Ovary (tissue), 10 donors: ENCODE measurements around the gene ERCC6L2. TPM values are rescaled to one million over a fixed set of nuclear protein-coding genes. Genes with fewer than 3 reads are reported as not detected.

ENCODE experiments used
- DNase-seq, 5 donors: peaks; one replicate each; pipeline ENCODE4 v3.0.0-alpha.2; 2019 to 2020
- H3K27ac ChIP-seq, 2 donors: fragments of 200-600 bp; one replicate each; pipeline versions ENCODE4 v1.5.1 to v1.8.0; 2019 to 2022
- H3K27me3 ChIP-seq: fragments of 200-600 bp; one replicate; pipeline ENCODE4 v1.8.0; 2022
- H3K36me3 ChIP-seq: fragments of 200-600 bp; sonication (generic); one replicate; pipeline ENCODE4 v1.5.1; 2019
- H3K4me1 ChIP-seq: one replicate; pipeline ENCODE4 v1.8.1; 2013; ENCODE audit warnings: mild to moderate bottlenecking, moderate library complexity; ENCODE audit not compliant: insufficient read depth
- H3K4me3 ChIP-seq: fragments of 200-600 bp; sonication (generic); one replicate; pipeline ENCODE4 v1.5.1; 2017
- H3K9me3 ChIP-seq, 2 donors: fragments of 200-600 bp in 1 of 2; sonication (generic) in 1 of 2; one replicate each; pipeline versions ENCODE4 v1.5.1 to v1.8.1; 2013 to 2019; ENCODE audit warnings: mild to moderate bottlenecking in 1 of 2, moderate library complexity in 1 of 2
- EP300 ChIP-seq: sonication (generic); formaldehyde crosslinking; IDR thresholded peaks from one replicate; pipeline ENCODE4 v1.6.1; 2017; ENCODE audit warnings: antibody characterized with exemption
- POLR2A ChIP-seq: fragments of 450-650 bp; IDR thresholded peaks from one replicate; pipeline ENCODE4 v1.6.1; 2017; ENCODE audit warnings: antibody characterized with exemption, mild to moderate bottlenecking, moderate library complexity
- WGBS, 3 donors: extraction: QIAGEN DNeasy Blood & Tissue Kit in 1 of 3; methylation state at CpG; one replicate each; pipeline versions ENCODE4 v1.1.5 to v1.1.7; 2013 to 2017; 5-methylcytosine and 5-hydroxymethylcytosine counted together
- intact Hi-C, 4 donors: fragments of 100-400 bp; cut with DNase I; formaldehyde crosslinking; loops; one replicate each; pipeline versions ENCODE4 v1.11.0 to v1.15.1; 2022 to 2023
- long read RNA-seq, 3 donors: library from polyadenylated mRNA in 2 of 3; unstranded in 2 of 3; transcript quantifications; one replicate each; pipeline ENCODE4 v2.0.0 and lab custom pipeline, GENCODE V29; 2021 to 2026
- polyA plus RNA-seq, 2 donors: library from polyadenylated mRNA; stranded (reverse); fragments of 200-250 nt in 1 of 2; fragments of 350-450 nt in 1 of 2; fragmentation: Illumina TruSeq in 1 of 2; extraction: RNeasy Lipid Tissue Mini Kit (QIAGEN cat#74804) in 1 of 2; gene quantifications; one replicate each; pipeline ENCODE4 v1.2.3, GENCODE V29; 2013 to 2014
- total RNA-seq, 7 donors: library from RNA; depleted of rRNA in 2 of 7; stranded (reverse); fragments of >200 nt in 2 of 7; fragmentation: NEBNext Ultra II Directional in 3 of 7; extraction: Animal tissue kit (Norgen Biotek cat#: 25700) in 3 of 7; gene quantifications; one replicate each; pipeline versions ENCODE4 v1.1.0 to v1.2.4, GENCODE V29; 2016 to 2023
- TF ChIP-seq, protein P1 (sequence below), 3 donors: fragments of 450-650 bp in 2 of 3; fragments of 200-600 bp in 1 of 3; IDR thresholded peaks; one replicate each; pipeline versions ENCODE4 v1.5.1 to v1.8.0; 2016 to 2022; ENCODE audit warnings: antibody characterized with exemption in 3 of 3, mild to moderate bottlenecking in 1 of 3
- donor health status: DM: no; HTN: no; CAD: no; lungs with moderate emphysema.
- donor health status: DM: no; HTN: no; CAD: no.
- donor health status: Bipolar disorder and iron deficiency.
- donor health status: DM: yes; HTN: yes; CAD: no.
- donor health status: DM: no; HTN: no; CAD: no.
- donor health status: DM: yes; HTN: yes; CAD: no.

ERCC6L2 gene
- total RNA-seq (10 to 100 TPM; 55.5 to 78.3 (median 60.5) TPM), polyA plus RNA-seq (10 to 100 TPM; 16.7 to 16.9 TPM)
- long read RNA-seq, donor 1, partial matches to known transcripts: 22 of 94 reads
- long read RNA-seq, donor 1, other reads (novel, unspliced or antisense): 72 of 94 reads
- long read RNA-seq, donor 2, partial matches to known transcripts: 5 of 5 reads
- long read RNA-seq, donor 2, other reads (novel, unspliced or antisense): 0 of 5 reads
- long read RNA-seq, donor 3, partial matches to known transcripts: 6 of 7 reads
- long read RNA-seq, donor 3, other reads (novel, unspliced or antisense): 0 of 7 reads

DNA sequence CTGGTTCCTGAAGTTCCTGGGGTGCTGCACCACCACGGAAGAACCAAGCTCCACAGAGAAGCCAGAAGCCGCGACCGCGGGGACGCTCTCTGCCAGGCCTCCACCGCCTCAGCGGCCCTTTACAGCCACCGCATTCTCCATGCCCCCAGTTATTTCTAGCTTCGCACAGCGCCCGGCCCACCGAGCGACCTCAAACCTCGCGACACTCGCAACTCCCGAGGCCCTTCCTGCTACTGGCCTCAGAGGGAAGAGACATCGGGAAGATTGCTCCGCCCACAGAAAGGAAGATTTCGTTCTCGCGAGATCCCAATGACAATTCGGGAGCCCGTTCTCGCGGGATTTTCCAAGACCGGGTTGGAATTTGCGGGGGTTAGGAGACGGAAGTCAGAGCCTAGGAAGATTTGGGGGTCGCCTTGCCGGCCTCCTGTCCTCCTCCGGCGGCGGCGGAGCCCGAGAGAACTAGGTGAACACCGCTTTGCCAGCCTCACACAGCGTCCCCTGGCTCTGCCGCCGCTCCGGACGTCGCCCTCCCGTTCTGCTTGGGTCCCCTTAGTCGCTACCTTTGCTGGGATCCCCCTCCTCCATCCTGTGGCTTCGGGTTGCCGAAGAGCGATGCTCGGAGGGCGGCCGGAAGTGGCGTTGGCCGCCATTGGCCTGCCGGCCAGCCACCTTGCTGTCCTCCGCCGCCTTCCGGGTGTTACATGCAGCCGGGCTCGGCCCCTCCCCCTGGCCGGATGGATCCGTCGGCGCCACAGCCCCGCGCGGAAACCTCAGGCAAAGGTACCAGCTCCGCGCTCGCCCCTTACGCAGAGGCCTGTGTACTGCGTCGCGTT, at the start of gene ERCC6L2:
ERCC6L2 (plus strand) TSS at position 387 of the 833 bp plus-strand sequence; CDS start at position 735, 348 bp downstream.
- WGBS, 3 donors: 0 to 1% (median 1%) methylated on average over 68 to 74 of the region's 74 CpGs
- TF ChIP-seq POLR2A (peak; percentile 61), EP300 (no peak)
- TF ChIP-seq, protein P1, sequence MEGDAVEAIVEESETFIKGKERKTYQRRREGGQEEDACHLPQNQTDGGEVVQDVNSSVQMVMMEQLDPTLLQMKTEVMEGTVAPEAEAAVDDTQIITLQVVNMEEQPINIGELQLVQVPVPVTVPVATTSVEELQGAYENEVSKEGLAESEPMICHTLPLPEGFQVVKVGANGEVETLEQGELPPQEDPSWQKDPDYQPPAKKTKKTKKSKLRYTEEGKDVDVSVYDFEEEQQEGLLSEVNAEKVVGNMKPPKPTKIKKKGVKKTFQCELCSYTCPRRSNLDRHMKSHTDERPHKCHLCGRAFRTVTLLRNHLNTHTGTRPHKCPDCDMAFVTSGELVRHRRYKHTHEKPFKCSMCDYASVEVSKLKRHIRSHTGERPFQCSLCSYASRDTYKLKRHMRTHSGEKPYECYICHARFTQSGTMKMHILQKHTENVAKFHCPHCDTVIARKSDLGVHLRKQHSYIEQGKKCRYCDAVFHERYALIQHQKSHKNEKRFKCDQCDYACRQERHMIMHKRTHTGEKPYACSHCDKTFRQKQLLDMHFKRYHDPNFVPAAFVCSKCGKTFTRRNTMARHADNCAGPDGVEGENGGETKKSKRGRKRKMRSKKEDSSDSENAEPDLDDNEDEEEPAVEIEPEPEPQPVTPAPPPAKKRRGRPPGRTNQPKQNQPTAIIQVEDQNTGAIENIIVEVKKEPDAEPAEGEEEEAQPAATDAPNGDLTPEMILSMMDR (IDR thresholded peaks at IDR 0.05): peak in 2 of 3 donors; percentile 26 to 45

GRCh38 chr9:95826183-95826838, 49.2 kb upstream of the ERCC6L2 start:
- no peaks in the 10 kb centered on the region for H3K9me3 ChIP-seq
- 86 to 91% (median 90%) methylated on average over 8 of the region's 8 CpGs for WGBS, 3 donors
- TF ChIP-seq, protein P1 (IDR thresholded peaks at IDR 0.05): no peak
- TF ChIP-seq POLR2A (no peak), EP300 (no peak)
- no peaks in the 10 kb centered on the region for H3K36me3 ChIP-seq
- intact Hi-C loops: no loop called here
- peaks cover 13% of the 10 kb centered on the region for H3K4me1 ChIP-seq
- no peak for DNase-seq
- H3K27ac ChIP-seq: no peak overlapping the region
- H3K27me3 ChIP-seq: no peaks in the 10 kb centered on the region
- no peak overlapping the region for H3K4me3 ChIP-seq

More for the DNA sequence above, at the start of gene ERCC6L2:
- H3K27me3 ChIP-seq: no peaks in the 10 kb centered on the region
- H3K27ac ChIP-seq: peak within 1 kb of the TSS; percentile 92 to 96
- H3K4me1 ChIP-seq: peaks cover 9% of the 10 kb centered on the region
- peak; percentile 94 to 98 (median 96) for DNase-seq
- intact Hi-C loops: loop anchor here in 2 of 4 donors (10.0 kb wide), 3 partner anchors 101 to 371 kb away; no protein-coding TSS in a partner anchor
- no peak within 1 kb of the TSS for H3K4me3 ChIP-seq
- H3K36me3 ChIP-seq: no peaks in the 10 kb centered on the region
- H3K9me3 ChIP-seq: no peaks in the 10 kb centered on the region

- WGBS, 3 donors: 96 to 100% (median 99%) methylated on average over 3 of the region's 3 CpGs
- Histone ChIP-seq H3K4me1 (peaks cover 16% of the 10 kb centered on the region), H3K9me3 (no peaks in the 10 kb centered on the region), H3K36me3 (no peaks in the 10 kb centered on the region), H3K4me3 (no peak overlapping the region), H3K27ac (peak overlapping the region in 1 of 2 donors; percentile 32), H3K27me3 (no peaks in the 10 kb centered on the region)
- DNase-seq: no peak
- TF ChIP-seq, protein P1 (IDR thresholded peaks at IDR 0.05): no peak
- TF ChIP-seq POLR2A: no peak
- TF ChIP-seq EP300: no peak
- intact Hi-C loops: no loop called here
These were observed 44.7 kb upstream of the ERCC6L2 start for GRCh38 chr9:95830768-95831167.

- H3K9me3 ChIP-seq: no peaks in the 10 kb centered on the region
- H3K4me1 ChIP-seq: peaks cover 16% of the 10 kb centered on the region
These were observed 43.7 kb upstream of the ERCC6L2 start for GRCh38 chr9:95831810-95832209.

More at GRCh38 chr9:95831810-95832209, 43.7 kb upstream of the ERCC6L2 start:
- Histone ChIP-seq H3K27ac (peak overlapping the region; percentile 28 to 32), H3K4me3 (no peak overlapping the region), H3K27me3 (no peaks in the 10 kb centered on the region), H3K36me3 (no peaks in the 10 kb centered on the region)
- DNase-seq: peak in 1 of 5 donors; percentile 35
- TF ChIP-seq, protein P1 (IDR thresholded peaks at IDR 0.05): no peak
- TF ChIP-seq POLR2A (no peak), EP300 (no peak)
- intact Hi-C loops: no loop called here
